Measurements from ENCODE around the gene CD22.

DNA sequence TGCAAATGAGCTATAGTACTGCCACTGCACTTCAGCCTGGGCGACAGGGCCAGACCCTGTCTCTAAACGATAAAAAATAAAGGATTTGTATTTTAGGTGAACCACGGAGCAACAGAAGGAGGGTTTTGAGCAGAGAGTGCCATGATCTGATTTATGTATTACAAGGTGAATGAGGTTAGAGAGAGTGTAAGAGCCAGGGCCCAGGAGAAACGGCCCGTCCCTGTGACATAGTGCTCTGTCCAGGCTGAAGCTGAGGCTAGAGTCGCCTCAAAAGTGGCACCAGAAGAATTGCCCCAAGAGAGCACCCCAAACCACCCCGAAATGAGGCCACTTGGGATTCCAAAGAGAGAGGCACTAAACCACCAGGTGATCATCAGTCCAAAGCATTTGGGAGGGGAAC is 20.1 kb upstream of the CD22 start:
- no peak for TF ChIP-seq EZH2phosphoT487 (conservative IDR thresholded peaks at IDR 0.05; ENCODE audit: low read length)
- TF ChIP-seq, protein P1, sequence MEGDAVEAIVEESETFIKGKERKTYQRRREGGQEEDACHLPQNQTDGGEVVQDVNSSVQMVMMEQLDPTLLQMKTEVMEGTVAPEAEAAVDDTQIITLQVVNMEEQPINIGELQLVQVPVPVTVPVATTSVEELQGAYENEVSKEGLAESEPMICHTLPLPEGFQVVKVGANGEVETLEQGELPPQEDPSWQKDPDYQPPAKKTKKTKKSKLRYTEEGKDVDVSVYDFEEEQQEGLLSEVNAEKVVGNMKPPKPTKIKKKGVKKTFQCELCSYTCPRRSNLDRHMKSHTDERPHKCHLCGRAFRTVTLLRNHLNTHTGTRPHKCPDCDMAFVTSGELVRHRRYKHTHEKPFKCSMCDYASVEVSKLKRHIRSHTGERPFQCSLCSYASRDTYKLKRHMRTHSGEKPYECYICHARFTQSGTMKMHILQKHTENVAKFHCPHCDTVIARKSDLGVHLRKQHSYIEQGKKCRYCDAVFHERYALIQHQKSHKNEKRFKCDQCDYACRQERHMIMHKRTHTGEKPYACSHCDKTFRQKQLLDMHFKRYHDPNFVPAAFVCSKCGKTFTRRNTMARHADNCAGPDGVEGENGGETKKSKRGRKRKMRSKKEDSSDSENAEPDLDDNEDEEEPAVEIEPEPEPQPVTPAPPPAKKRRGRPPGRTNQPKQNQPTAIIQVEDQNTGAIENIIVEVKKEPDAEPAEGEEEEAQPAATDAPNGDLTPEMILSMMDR (IDR thresholded peaks at IDR 0.05; ENCODE audit: insufficient read depth, low read length, poor library complexity, severe bottlenecking) = no peak

Measured in SU-DHL-6 (cell line).